Loucy (cell line): Measurements from ENCODE around the gene HBD.

Source experiments
- H2AFZ ChIP-seq: fragments of 200-600 bp; sonication (generic); 2 replicates; pipeline ENCODE4 v1.6.0; 2016; ENCODE audit warnings: antibody characterized with exemption, mild to moderate bottlenecking, low read length, moderate library complexity
- H3F3A ChIP-seq: fragments of 200-600 bp; 2 replicates; pipeline ENCODE4 v1.6.0; 2016; ENCODE audit warnings: antibody characterized with exemption, low read depth, mild to moderate bottlenecking
- H3K27me3 ChIP-seq: fragments of 200-600 bp; sonication (generic); 2 replicates; pipeline ENCODE4 v1.6.1; 2014; ENCODE audit warnings: low read length, mild to moderate bottlenecking; ENCODE audit not compliant: insufficient read depth, poor library complexity, severe bottlenecking
- H3K36me3 ChIP-seq: fragments of 200-600 bp; sonication (generic); 2 replicates; pipeline ENCODE4 v1.6.1; 2016; ENCODE audit warnings: low read length; ENCODE audit not compliant: insufficient read depth
- H3K4me1 ChIP-seq: fragments of 200-600 bp; sonication (generic); 2 replicates; pipeline ENCODE4 v1.5.1; 2014; ENCODE audit warnings: low read length, mild to moderate bottlenecking; ENCODE audit not compliant: insufficient read depth, poor library complexity, severe bottlenecking
- H3K4me2 ChIP-seq: fragments of 200-600 bp; sonication (generic); 2 replicates; pipeline ENCODE4 v1.6.0; 2014; ENCODE audit warnings: antibody characterized with exemption, low read length, low read depth, mild to moderate bottlenecking; ENCODE audit not compliant: poor library complexity, severe bottlenecking
- H3K4me3 ChIP-seq: fragments of 200-600 bp; sonication (generic); 2 replicates; pipeline ENCODE4 v1.5.1; 2014; ENCODE audit warnings: low read length, mild to moderate bottlenecking, mixed read lengths; ENCODE audit not compliant: poor library complexity, severe bottlenecking
- H3K79me2 ChIP-seq: fragments of 200-600 bp; sonication (generic); 2 replicates; pipeline ENCODE4 v1.6.1; 2014; ENCODE audit warnings: low read length; ENCODE audit not compliant: insufficient read depth
- H3K9ac ChIP-seq: fragments of 200-600 bp; sonication (generic); 2 replicates; pipeline ENCODE4 v1.6.0; 2014; ENCODE audit warnings: mild to moderate bottlenecking, low read depth, low read length, moderate library complexity; ENCODE audit not compliant: poor library complexity, severe bottlenecking
- H3K9me2 ChIP-seq: fragments of 200-600 bp; sonication (generic); replicated peaks from 2 replicates; pipeline ENCODE4 v1.6.1; 2016; ENCODE audit warnings: low read depth, low read length, mixed read lengths
- H3K9me3 ChIP-seq: fragments of 200-600 bp; sonication (generic); 2 replicates; pipeline ENCODE4 v1.6.1; 2014; ENCODE audit warnings: mild to moderate bottlenecking, antibody characterized with exemption, low read length, low read depth; ENCODE audit not compliant: insufficient read depth
- H4K20me1 ChIP-seq: fragments of 200-600 bp; sonication (generic); 2 replicates; pipeline ENCODE4 v1.6.0; 2014; ENCODE audit warnings: antibody characterized with exemption, low read length, mild to moderate bottlenecking; ENCODE audit not compliant: insufficient read depth, poor library complexity, severe bottlenecking
- EZH2phosphoT487 ChIP-seq: fragments of 200-600 bp; IDR thresholded peaks from 2 replicates; pipeline ENCODE4 v1.6.1; 2018; ENCODE audit warnings: antibody characterized with exemption, mild to moderate bottlenecking, moderate library complexity, borderline replicate concordance
- TF ChIP-seq, protein P1 (sequence below): fragments of 200-600 bp; sonication (generic); conservative IDR thresholded peaks from 2 replicates; pipeline ENCODE4 v1.5.1; 2014; ENCODE audit warnings: mild to moderate bottlenecking, antibody characterized with exemption, low read length

Gene HBD

DNA sequence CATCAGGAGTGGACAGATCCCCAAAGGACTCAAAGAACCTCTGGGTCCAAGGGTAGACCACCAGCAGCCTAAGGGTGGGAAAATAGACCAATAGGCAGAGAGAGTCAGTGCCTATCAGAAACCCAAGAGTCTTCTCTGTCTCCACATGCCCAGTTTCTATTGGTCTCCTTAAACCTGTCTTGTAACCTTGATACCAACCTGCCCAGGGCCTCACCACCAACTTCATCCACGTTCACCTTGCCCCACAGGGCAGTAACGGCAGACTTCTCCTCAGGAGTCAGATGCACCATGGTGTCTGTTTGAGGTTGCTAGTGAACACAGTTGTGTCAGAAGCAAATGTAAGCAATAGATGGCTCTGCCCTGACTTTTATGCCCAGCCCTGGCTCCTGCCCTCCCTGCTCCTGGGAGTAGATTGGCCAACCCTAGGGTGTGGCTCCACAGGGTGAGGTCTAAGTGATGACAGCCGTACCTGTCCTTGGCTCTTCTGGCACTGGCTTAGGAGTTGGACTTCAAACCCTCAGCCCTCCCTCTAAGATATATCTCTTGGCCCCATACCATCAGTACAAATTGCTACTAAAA, 7.5 kb downstream of the HBD start, which contains the start of gene HBB:
Gene HBB (minus strand): TSS at position 340 of the 579 bp plus-strand sequence. CDS start 50 bp downstream, at position 290.
- Histone ChIP-seq H3K9me2 (no peaks in the 10 kb centered on the region), H3K9ac (no peak within 1 kb of the TSS), H3K79me2 (no peaks in the 10 kb centered on the region), H3K27me3 (no peaks in the 10 kb centered on the region), H2AFZ (no peak within 1 kb of the TSS), H3K36me3 (no peaks in the 10 kb centered on the region), H3K4me2 (no peak within 1 kb of the TSS), H4K20me1 (no peaks in the 10 kb centered on the region), H3F3A (no peaks in the 10 kb centered on the region), H3K9me3 (no peaks in the 10 kb centered on the region), H3K4me1 (no peaks in the 10 kb centered on the region), H3K4me3 (no peak within 1 kb of the TSS)
- TF ChIP-seq, protein P1, sequence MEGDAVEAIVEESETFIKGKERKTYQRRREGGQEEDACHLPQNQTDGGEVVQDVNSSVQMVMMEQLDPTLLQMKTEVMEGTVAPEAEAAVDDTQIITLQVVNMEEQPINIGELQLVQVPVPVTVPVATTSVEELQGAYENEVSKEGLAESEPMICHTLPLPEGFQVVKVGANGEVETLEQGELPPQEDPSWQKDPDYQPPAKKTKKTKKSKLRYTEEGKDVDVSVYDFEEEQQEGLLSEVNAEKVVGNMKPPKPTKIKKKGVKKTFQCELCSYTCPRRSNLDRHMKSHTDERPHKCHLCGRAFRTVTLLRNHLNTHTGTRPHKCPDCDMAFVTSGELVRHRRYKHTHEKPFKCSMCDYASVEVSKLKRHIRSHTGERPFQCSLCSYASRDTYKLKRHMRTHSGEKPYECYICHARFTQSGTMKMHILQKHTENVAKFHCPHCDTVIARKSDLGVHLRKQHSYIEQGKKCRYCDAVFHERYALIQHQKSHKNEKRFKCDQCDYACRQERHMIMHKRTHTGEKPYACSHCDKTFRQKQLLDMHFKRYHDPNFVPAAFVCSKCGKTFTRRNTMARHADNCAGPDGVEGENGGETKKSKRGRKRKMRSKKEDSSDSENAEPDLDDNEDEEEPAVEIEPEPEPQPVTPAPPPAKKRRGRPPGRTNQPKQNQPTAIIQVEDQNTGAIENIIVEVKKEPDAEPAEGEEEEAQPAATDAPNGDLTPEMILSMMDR, result no peak
- no peak for TF ChIP-seq EZH2phosphoT487

DNA sequence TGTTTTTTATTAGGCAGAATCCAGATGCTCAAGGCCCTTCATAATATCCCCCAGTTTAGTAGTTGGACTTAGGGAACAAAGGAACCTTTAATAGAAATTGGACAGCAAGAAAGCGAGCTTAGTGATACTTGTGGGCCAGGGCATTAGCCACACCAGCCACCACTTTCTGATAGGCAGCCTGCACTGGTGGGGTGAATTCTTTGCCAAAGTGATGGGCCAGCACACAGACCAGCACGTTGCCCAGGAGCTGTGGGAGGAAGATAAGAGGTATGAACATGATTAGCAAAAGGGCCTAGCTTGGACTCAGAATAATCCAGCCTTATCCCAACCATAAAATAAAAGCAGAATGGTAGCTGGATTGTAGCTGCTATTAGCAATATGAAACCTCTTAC, 8.8 kb downstream of the HBD start:
- no peaks in the 10 kb centered on the region for H3F3A ChIP-seq
- no peaks in the 10 kb centered on the region for H3K79me2 ChIP-seq
- no peaks in the 10 kb centered on the region for H3K27me3 ChIP-seq
- no peak overlapping the region for H3K9ac ChIP-seq
- no peaks in the 10 kb centered on the region for H3K36me3 ChIP-seq
- no peak for TF ChIP-seq EZH2phosphoT487
- TF ChIP-seq, protein P1, result no peak
- no peak overlapping the region for H2AFZ ChIP-seq
- H3K4me1 ChIP-seq, result no peaks in the 10 kb centered on the region
- no peak overlapping the region for H3K4me3 ChIP-seq
- no peaks in the 10 kb centered on the region for H4K20me1 ChIP-seq
- no peaks in the 10 kb centered on the region for H3K9me3 ChIP-seq
- H3K9me2 ChIP-seq, result no peaks in the 10 kb centered on the region
- H3K4me2 ChIP-seq, result no peak overlapping the region

DNA sequence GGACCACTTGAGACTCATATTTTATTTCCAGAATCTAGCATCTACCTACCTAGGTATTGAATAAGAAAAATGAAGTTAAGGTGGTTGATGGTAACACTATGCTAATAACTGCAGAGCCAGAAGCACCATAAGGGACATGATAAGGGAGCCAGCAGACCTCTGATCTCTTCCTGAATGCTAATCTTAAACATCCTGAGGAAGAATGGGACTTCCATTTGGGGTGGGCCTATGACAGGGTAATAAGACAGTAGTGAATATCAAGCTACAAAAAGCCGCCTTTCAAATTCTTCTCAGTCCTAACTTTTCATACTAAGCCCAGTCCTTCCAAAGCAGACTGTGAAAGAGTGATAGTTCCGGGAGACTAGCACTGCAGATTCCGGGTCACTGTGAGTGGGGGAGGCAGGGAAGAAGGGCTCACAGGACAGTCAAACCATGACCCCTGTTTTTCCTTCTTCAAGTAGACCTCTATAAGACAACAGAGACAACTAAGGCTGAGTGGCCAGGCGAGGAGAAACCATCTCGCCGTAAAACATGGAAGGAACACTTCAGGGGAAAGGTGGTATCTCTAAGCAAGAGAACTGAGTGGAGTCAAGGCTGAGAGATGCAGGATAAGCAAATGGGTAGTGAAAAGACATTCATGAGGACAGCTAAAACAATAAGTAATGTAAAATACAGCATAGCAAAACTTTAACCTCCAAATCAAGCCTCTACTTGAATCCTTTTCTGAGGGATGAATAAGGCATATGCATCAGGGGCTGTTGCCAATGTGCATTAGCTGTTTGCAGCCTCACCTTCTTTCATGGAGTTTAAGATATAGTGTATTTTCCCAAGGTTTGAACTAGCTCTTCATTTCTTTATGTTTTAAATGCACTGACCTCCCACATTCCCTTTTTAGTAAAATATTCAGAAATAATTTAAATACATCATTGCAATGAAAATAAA, 9.5 kb downstream of the HBD start:
- H3K79me2 ChIP-seq, result no peaks in the 10 kb centered on the region

More for the DNA sequence above, 9.5 kb downstream of the HBD start:
- Histone ChIP-seq H3K27me3 (no peaks in the 10 kb centered on the region), H3F3A (no peaks in the 10 kb centered on the region), H3K4me3 (no peak overlapping the region), H3K4me1 (no peaks in the 10 kb centered on the region), H3K9ac (no peak overlapping the region), H3K9me2 (no peaks in the 10 kb centered on the region), H4K20me1 (no peaks in the 10 kb centered on the region), H3K9me3 (no peaks in the 10 kb centered on the region), H2AFZ (no peak overlapping the region), H3K4me2 (no peak overlapping the region), H3K36me3 (no peaks in the 10 kb centered on the region)
- TF ChIP-seq EZH2phosphoT487, result no peak
- TF ChIP-seq, protein P1, result no peak
